HepG2 (cell line): ENCODE data around the gene FAAP100. TPM values are rescaled to one million over a fixed set of nuclear protein-coding genes. Genes with fewer than 3 reads are reported as not detected.

Experiments used
- KIAA2018 ChIP-seq: sonication (generic); formaldehyde crosslinking; IDR thresholded peaks from 2 replicates; pipeline ENCODE4 v1.5.0; 2020; ENCODE audit warnings: mild to moderate bottlenecking, missing genetic modification reagents, borderline replicate concordance
- NR2C2 ChIP-seq: sonication (generic); formaldehyde crosslinking; IDR thresholded peaks from 2 replicates; pipeline ENCODE4 v1.4.0; 2020; ENCODE audit warnings: missing genetic modification reagents, mild to moderate bottlenecking, moderate library complexity, borderline replicate concordance
- PBX2 ChIP-seq: IDR thresholded peaks from 2 replicates; pipeline ENCODE4 v1.6.1; 2016; ENCODE audit warnings: control low read depth
- PBX3 ChIP-seq: sonication (generic); formaldehyde crosslinking; IDR thresholded peaks from 2 replicates; pipeline ENCODE4 v1.8.1; 2023; ENCODE audit warnings: missing genetic modification reagents, inconsistent platforms, borderline replicate concordance
- PCBP2 ChIP-seq: fragments of 200-400 bp; formaldehyde crosslinking; optimal IDR thresholded peaks from 2 replicates; pipeline ENCODE3; 2018; ENCODE audit warnings: low read length, low read depth; ENCODE audit not compliant: poor library complexity, severe bottlenecking
- RBM22 ChIP-seq: fragments of 200-400 bp; formaldehyde crosslinking; optimal IDR thresholded peaks from 2 replicates; pipeline ENCODE3; 2017; ENCODE audit warnings: mild to moderate bottlenecking, low read length, moderate library complexity
- REPIN1 ChIP-seq: sonication (generic); formaldehyde crosslinking; IDR thresholded peaks from 2 replicates; pipeline ENCODE4 v1.8.0; 2022; ENCODE audit warnings: missing genetic modification reagents, low read depth, mild to moderate bottlenecking, borderline replicate concordance
- TRIM24 ChIP-seq: sonication (generic); formaldehyde crosslinking; IDR thresholded peaks from 2 replicates; pipeline ENCODE4 v1.8.0; 2022; ENCODE audit warnings: mild to moderate bottlenecking, missing genetic modification reagents
- ZMAT5 ChIP-seq: sonication (generic); formaldehyde crosslinking; IDR thresholded peaks from 2 replicates; pipeline ENCODE4 v1.5.0; 2020; ENCODE audit warnings: mild to moderate bottlenecking, low read depth, missing genetic modification reagents, borderline replicate concordance
- ZNF230 ChIP-seq: sonication (generic); formaldehyde crosslinking; IDR thresholded peaks from 2 replicates; pipeline ENCODE4 v1.4.0; 2020; ENCODE audit warnings: mild to moderate bottlenecking, missing genetic modification reagents
- ZNF503 ChIP-seq: sonication (generic); formaldehyde crosslinking; IDR thresholded peaks from 2 replicates; pipeline ENCODE4 v1.4.0; 2020; ENCODE audit warnings: missing genetic modification reagents
- ZNF513 ChIP-seq: sonication (generic); formaldehyde crosslinking; conservative IDR thresholded peaks from 2 replicates; pipeline ENCODE4 v1.5.0; 2020; ENCODE audit warnings: missing genetic modification reagents
- polyA plus RNA-seq, 8 experiments: library from polyadenylated mRNA; depleted of rRNA in 3 of 8; stranded (reverse) in 7 of 8; unstranded in 1 of 8; fragments of >200 nt; fragmentation: Illumina TruSeq in 4 of 8; extraction: Trizol in 4 of 8; gene quantifications; 2 replicates each; pipeline versions ENCODE4 v1.2.1 to v1.2.3, GENCODE V29; 2011 to 2016; ENCODE audit warnings: low read depth in 4 of 8, missing spikeins in 1 of 8, mixed read lengths in 1 of 8; ENCODE audit not compliant: insufficient read depth in 1 of 8
- total RNA-seq, 5 experiments: library from RNA; depleted of rRNA; stranded (reverse); fragments of >200 nt; fragmentation: Illumina TruSeq; extraction: Trizol; gene quantifications; 2 replicates each; pipeline ENCODE4 v1.2.3, GENCODE V29; 2016; ENCODE audit warnings: low read depth in 1 of 5

FAAP100 gene
- total and polyA plus RNA-seq, 2 of the 13 experiments (the other 11 are each of a cell fraction or from before 2014, with no cell fraction given): 7.6 to 20.8 TPM

GRCh38 chr17:81513753-81514488 is 38.2 kb downstream of the FAAP100 start (continued):
- TF ChIP-seq KIAA2018 (CRISPR knock-in tag) (no peak; the same call in 1 of the 2 replicates), PBX2 (CRISPR knock-in tag) (no peak), ZNF230 (no peak), ZNF513 (CRISPR knock-in tag) (no peak), TRIM24 (CRISPR knock-in tag) (no peak), REPIN1 (CRISPR knock-in tag) (no peak), NR2C2 (CRISPR knock-in tag) (no peak; the same call in 1 of the 2 replicates), ZMAT5 (no peak), ZNF503 (no peak), RBM22 (no peak), PCBP2 (no peak), PBX3 (CRISPR knock-in tag) (no peak)
